GM10847 (cell line): ENCODE data around the gene DNAI7.

ENCODE experiments used
- POLR2A ChIP-seq: IDR thresholded peaks from 2 replicates; pipeline ENCODE4 v1.6.1; 2011; ENCODE audit not compliant: insufficient read length; ENCODE audit errors: extremely low read depth

Gene DNAI7

GRCh38 chr12:25126101-25126500 lies 68.9 kb downstream of the DNAI7 start:
- no peak for TF ChIP-seq POLR2A

- TF ChIP-seq POLR2A = no peak
Measured at GRCh38 chr12:25124493-25124892, 70.5 kb downstream of the DNAI7 start.

GRCh38 chr12:25123126-25123525 lies 71.8 kb downstream of the DNAI7 start:
- no peak for TF ChIP-seq POLR2A

DNA sequence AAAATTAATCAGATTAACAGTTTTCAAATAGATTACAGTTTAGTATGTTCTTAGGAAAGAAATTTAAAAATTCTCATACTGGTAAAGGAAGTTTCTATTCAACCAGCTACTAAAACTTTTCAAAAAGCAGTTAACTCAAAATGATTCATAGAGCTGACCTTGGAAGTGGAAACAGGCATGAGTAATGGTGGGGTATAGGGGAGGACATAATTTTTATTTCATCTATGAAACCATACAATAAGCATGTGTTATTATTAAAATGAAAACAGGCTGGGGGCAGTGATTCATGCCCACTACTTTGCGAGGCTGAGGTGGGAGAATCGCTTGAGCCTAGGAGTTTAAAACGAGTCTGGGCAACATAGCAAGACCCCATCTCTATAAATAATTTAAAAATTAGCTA lies 73.0 kb downstream of the DNAI7 start:
- no peak for TF ChIP-seq POLR2A

DNA sequence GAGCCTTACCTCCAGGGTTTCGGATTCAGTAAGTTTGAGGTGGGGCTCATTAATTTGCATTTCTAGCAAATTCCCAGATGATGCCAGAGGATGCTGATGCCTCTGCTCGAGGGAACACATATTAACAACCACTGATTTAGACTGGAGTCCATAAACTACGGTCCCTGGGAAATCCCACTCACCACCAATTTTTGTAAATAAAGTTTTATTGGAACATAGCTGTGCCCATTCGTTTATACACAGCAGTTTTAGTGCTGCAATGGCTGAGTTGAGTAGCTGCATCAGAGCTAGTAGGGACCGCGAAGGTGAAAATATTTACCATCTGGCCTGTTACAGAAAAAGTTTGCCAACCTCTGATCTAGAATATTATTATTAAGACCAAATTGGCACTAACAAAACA lies 73.8 kb downstream of the DNAI7 start:
- no peak for TF ChIP-seq POLR2A

- TF ChIP-seq POLR2A = no peak
Measured at GRCh38 chr12:25119020-25119419, 75.9 kb downstream of the DNAI7 start.

DNA sequence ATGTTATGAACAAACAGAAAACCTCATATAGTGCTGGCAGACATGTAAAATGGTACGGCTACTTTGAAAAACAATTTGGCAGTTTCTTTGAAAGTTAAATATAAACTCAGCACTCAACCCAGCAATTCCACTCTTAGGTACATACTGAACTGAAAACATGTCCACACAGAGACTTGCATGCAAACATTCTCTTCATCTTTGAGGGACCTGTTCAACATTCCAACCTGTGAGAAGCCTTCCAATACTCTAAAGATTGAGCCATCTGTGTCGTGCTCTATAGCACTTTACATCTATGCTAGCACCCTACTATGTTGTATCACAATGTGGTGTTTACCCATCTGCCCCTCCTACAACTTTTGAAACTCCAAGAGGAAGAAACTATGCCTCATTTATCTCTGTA lies 79.3 kb downstream of the DNAI7 start:
- TF ChIP-seq POLR2A = no peak

DNA sequence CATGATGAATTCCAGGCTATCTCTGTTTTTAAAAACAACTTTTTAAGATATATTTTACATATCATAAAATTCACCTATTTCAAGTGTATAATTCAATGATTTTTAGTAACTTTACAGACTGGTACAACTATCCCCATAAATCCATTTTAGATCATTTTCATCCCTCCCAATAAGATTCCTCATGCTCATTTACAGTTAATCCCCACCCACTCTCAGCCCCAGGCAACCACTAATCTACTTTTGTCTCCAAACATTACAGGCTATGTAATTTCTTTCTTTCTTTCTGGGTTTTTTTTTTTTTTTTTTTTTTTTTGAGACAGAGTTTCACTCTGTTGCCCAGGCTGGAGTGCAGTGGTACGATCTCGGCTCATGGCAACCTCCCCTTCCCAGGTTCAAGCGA lies 81.3 kb downstream of the DNAI7 start:
- TF ChIP-seq POLR2A = no peak

GRCh38 chr12:25110260-25110659 lies 84.7 kb downstream of the DNAI7 start:
- no peak for TF ChIP-seq POLR2A

DNA sequence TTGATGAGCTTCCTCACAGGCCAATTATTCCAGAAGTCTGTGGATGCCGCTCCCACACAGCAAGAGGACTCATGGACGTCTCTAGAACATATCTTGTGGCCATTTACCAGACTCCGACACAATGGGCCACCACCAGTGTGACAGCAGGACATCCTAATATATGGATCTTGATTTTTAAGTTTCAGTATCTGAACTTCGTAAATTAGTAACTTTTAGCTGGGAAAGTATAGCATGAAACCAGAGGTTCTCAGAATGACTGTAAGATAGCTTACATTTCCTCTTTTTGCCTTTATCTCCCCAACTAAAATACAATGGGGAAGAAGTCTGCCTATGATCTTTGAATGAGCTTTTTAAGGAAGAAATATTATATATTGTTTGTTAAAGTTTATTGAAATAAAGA lies 87.0 kb downstream of the DNAI7 start:
- TF ChIP-seq POLR2A = no peak

GRCh38 chr12:25106818-25107217 lies 88.1 kb downstream of the DNAI7 start:
- no peak for TF ChIP-seq POLR2A

DNA sequence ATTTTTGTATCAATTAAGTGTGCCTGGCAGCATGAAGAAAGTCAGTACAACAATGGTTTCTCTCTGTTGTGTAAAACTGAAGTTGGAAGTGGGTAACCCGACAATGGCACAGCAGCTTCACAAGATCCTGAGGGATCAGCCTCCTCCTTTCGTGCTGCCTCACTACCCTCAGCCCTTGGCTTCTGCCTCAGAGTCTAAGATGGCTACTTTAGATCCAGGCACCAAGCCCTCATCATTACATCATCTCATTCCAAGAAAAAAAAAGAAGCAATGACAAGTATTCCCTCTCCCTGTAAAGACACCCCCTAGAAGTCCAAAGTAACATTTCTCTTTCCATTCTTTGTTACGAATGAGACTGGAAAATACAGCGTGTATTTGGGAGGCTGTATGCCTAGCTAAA lies 92.6 kb downstream of the DNAI7 start:
- TF ChIP-seq POLR2A = no peak

DNA sequence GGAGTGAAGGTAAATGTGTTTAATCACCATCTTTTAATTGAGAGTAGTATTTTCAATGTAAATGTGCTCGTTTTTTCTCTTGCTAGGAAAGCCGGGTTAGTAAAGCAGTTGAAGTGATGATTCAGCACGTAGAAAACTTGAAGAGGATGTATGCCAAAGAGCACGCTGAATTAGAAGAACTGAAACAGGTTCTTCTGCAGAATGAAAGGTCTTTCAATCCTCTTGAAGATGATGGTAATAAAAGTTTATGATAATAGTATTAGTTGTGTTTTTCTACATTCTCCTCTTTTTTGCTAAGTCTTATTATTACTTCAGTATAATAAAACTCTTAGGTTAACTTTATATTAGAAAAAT lies 93.9 kb downstream of the DNAI7 start:
- no peak for TF ChIP-seq POLR2A

DNA sequence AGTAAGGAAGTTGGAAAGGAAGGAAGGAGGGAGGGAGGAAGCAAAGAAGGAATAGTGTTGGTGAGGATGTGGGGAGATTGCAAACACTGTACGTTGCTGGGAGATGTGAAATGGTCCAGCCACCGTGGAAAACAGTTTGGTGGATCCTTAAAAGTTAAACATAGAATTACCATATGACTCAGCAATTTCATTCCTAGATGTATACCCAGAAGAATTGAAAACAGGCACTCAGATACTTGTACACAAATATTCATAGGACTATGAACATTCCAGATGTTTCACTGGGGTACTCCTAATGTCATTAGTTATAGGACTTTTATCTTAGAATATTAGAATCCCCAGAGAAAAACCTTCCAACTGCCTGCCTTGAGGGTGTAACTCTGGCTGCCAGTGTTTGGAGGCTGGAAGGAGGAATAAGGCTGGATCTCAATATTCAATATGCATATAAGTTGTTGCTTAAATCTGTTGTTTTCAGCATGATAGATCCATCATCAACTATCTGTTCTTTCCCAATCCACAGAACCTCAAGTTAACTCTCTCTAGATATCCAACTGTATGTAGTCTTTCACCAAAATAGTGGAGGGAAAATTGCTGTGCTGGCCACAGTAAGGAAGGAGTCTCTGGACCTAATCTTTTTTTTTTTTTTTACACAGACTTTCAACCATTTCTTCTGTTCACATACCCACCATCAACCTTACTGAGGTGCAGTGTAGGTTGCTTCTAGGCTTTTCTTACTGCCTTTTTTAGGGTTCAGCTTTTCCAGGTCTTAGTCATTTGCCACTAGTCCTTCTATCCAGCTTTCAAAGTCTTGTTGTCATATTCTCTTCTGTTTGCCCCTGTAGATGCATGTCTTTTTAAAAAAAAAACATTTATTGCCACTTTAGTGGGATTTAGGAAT lies 94.5 kb downstream of the DNAI7 start:
- TF ChIP-seq POLR2A = no peak

- no peak for TF ChIP-seq POLR2A
Measured at GRCh38 chr12:25099010-25099409, 96.0 kb downstream of the DNAI7 start.

DNA sequence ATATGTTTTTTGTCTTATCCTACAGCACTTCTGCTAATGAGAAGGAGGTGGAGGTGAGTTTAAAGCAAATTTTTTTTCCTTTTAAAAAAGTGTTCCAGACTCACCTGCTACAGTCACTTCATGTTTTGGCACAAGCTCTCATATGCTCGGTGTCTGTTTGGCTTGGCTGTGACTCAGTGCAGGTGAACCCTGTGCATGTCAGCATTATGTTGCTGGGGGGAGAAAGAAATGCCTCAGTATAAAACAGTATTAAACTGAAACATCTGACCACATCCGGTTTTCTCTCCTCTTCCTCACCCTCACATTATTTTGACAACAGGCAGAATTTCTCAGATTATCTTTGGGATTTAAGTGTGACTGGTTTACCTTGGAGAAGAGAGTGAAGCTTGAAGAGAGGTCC lies 105.2 kb downstream of the DNAI7 start:
- TF ChIP-seq POLR2A = no peak

DNA sequence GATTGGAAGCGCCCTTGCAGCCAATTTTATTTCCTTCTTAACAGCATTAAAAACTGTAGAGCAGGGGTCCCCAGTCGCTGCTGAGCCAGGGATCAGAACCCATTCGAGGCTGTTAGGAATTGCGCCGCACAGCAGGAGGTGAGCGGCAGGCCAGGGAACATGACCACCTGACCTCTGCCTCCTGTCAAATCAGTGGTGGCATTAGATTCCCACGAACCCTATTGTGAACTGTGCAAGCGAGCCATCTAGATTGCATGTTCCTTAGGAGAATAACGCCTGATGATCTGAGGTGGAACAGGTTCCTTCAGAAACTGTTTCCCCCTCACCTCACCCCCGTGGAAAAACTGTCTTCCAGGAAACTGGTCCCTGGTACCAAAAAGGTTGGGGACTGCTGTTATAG lies 107.4 kb downstream of the DNAI7 start:
- no peak for TF ChIP-seq POLR2A
